HG02981 (cell line): ENCODE results near the gene UBE2L6.
"Not testable (repeated sequence)": the region's sequence is repeated elsewhere in the genome, so short reads cannot be mapped to it uniquely, and the experiment has no call there.

ENCODE experiments used
- ATAC-seq: cut with Tn5 transposase; IDR thresholded peaks from one replicate; pipeline ENCODE4 v1.9.1; 2021; ENCODE audit warnings: mild to moderate bottlenecking, moderate library complexity; ENCODE audit not compliant: unreplicated experiment

Gene UBE2L6

GRCh38 chr11:57568330-57568766 is 876 bp upstream of the UBE2L6 start:
- peak; percentile 6 for ATAC-seq

GRCh38 chr11:57566905-57567514 is 462 bp downstream of the UBE2L6 start:
- peak; percentile 1 for ATAC-seq

- peak; percentile 64 for ATAC-seq
These were observed 1.2 kb downstream of the UBE2L6 start for GRCh38 chr11:57566005-57566904.

GRCh38 chr11:57562596-57562995 is 4.9 kb downstream of the UBE2L6 start:
- ATAC-seq = no peak

- ATAC-seq = no peak
These were observed 7.3 kb downstream of the UBE2L6 start for GRCh38 chr11:57560146-57560545.

- no peak for ATAC-seq
These were observed 11.4 kb downstream of the UBE2L6 start for GRCh38 chr11:57556041-57556440.

GRCh38 chr11:57555393-57555792 is 12.1 kb downstream of the UBE2L6 start:
- no peak for ATAC-seq

GRCh38 chr11:57552479-57552878 is 15.0 kb downstream of the UBE2L6 start:
- no peak for ATAC-seq

- no peak for ATAC-seq
These were observed 15.5 kb downstream of the UBE2L6 start for GRCh38 chr11:57551941-57552340.

- no peak for ATAC-seq
These were observed 17.5 kb downstream of the UBE2L6 start for GRCh38 chr11:57549983-57550382.

- ATAC-seq = peak; percentile 95
These were observed 19.6 kb downstream of the UBE2L6 start for GRCh38 chr11:57547854-57548377.

- ATAC-seq = no peak
These were observed 20.5 kb downstream of the UBE2L6 start for GRCh38 chr11:57546869-57547475.

- ATAC-seq = no peak
These were observed 21.0 kb downstream of the UBE2L6 start for GRCh38 chr11:57546451-57546850.

GRCh38 chr11:57545883-57546282 is 21.6 kb downstream of the UBE2L6 start:
- ATAC-seq = no peak

GRCh38 chr11:57544566-57544965 is 22.9 kb downstream of the UBE2L6 start:
- ATAC-seq = no peak

GRCh38 chr11:57543593-57543992 is 23.9 kb downstream of the UBE2L6 start:
- ATAC-seq = no peak

- no peak for ATAC-seq
These were observed 24.9 kb downstream of the UBE2L6 start for GRCh38 chr11:57542582-57542981.

- no peak for ATAC-seq
These were observed 26.3 kb downstream of the UBE2L6 start for GRCh38 chr11:57541169-57541568.

GRCh38 chr11:57539342-57539741 is 28.1 kb downstream of the UBE2L6 start:
- ATAC-seq = no peak

- no peak for ATAC-seq
These were observed 30.4 kb downstream of the UBE2L6 start, which contains the start of gene SMTNL1 for GRCh38 chr11:57536947-57537619. TSS of gene SMTNL1 (plus strand) at chr11:57537595. CDS start at chr11:57542643, 5,048 bp downstream.

GRCh38 chr11:57534449-57534848 is 33.0 kb downstream of the UBE2L6 start:
- not testable (repeated sequence) for ATAC-seq
